Duodenal mucosa (tissue), 2 donors: ENCODE measurements around the gene TRMT11.

Source experiments
- H3K27ac ChIP-seq: one replicate; pipeline ENCODE4 v1.7.0; 2013; ENCODE audit warnings: low read depth, low read length
- H3K27me3 ChIP-seq, 2 donors: one replicate each; pipeline ENCODE4 v1.7.0; 2013; ENCODE audit warnings: low read length in 2 of 2, control low read depth in 1 of 2; ENCODE audit not compliant: insufficient read depth in 2 of 2, control insufficient read depth in 1 of 2
- H3K36me3 ChIP-seq, 2 donors: one replicate each; pipeline ENCODE4 v1.7.0; 2013; ENCODE audit warnings: low read length in 2 of 2, control low read depth in 1 of 2; ENCODE audit not compliant: insufficient read depth in 2 of 2, control insufficient read depth in 1 of 2
- H3K4me1 ChIP-seq, 2 donors: one replicate each; pipeline ENCODE4 v1.7.0; 2013; ENCODE audit warnings: low read length in 2 of 2, control low read depth in 1 of 2; ENCODE audit not compliant: insufficient read depth in 2 of 2, control insufficient read depth in 1 of 2
- H3K4me3 ChIP-seq, 2 donors: one replicate each; pipeline ENCODE4 v1.7.0; 2013; ENCODE audit warnings: low read length in 2 of 2, low read depth in 1 of 2
- H3K9ac ChIP-seq, 2 donors: one replicate each; pipeline ENCODE4 v1.7.0; 2013; ENCODE audit warnings: low read length in 2 of 2, low read depth in 1 of 2
- H3K9me3 ChIP-seq, 2 donors: one replicate each; pipeline ENCODE4 v1.7.0; 2013; ENCODE audit warnings: low read length in 2 of 2, control low read depth in 1 of 2; ENCODE audit not compliant: control insufficient read depth in 1 of 2

Gene TRMT11

DNA sequence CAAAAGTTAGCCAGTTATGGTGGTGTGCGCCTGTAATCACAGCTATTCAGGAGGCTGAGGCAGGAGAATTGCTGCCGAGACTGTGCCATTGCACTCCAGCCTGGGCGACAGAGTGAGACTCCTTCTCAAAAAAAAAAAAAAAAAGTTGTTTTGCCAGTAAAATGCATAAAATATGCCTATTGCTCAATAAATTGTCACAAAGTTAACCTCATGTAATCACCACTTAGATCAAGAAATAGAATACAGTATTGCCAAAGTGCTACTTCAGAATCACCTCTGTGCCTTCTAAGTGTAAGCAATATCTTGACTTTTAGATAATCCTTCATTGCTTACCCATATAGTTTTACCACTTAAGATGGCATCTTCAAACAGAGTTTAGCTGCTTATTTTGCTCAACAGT lies 80.7 kb downstream of the TRMT11 start:
- no peaks in the 10 kb centered on the region for H3K27me3 ChIP-seq
- no peaks in the 10 kb centered on the region for H3K36me3 ChIP-seq
- H3K4me3 ChIP-seq, result no peak overlapping the region

DNA sequence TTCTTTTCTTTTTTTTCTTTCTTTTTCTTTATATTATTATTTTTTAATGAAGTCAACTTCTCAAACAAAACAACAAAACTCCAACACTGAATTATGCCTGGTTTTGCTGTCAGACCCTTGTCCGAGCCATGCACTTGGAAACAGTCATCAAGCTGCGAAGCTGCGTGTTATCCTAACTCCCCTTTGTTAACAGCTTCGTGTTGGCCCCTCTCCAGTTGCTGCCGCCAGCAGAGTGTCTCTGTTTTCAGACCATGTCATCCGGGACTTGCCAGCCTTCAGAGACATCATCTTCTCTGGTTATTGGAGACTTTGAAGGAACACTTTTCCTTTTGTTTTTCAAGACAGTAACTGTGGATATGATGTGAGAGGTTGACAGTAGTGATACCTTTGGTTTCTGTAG lies 83.1 kb downstream of the TRMT11 start:
- H3K36me3 ChIP-seq, result no peaks in the 10 kb centered on the region
- H3K9me3 ChIP-seq, result no peaks in the 10 kb centered on the region
- H3K4me1 ChIP-seq, result peaks cover 0 to 6% of the 10 kb centered on the region in 2 donors
- no peak overlapping the region for H3K9ac ChIP-seq
- H3K4me3 ChIP-seq, result no peak overlapping the region
- no peak overlapping the region for H3K27ac ChIP-seq
- H3K27me3 ChIP-seq, result no peaks in the 10 kb centered on the region

More for the DNA sequence above, 80.7 kb downstream of the TRMT11 start:
- Histone ChIP-seq H3K4me1 (peaks cover 4 to 16% of the 10 kb centered on the region in 2 donors), H3K27ac (no peak overlapping the region), H3K9ac (no peak overlapping the region), H3K9me3 (no peaks in the 10 kb centered on the region)

GRCh38 chr6:126071000-126071647 lies 84.8 kb downstream of the TRMT11 start:
- H3K4me1 ChIP-seq, result no peaks in the 10 kb centered on the region
- H3K9ac ChIP-seq, result no peak overlapping the region
- H3K27ac ChIP-seq, result no peak overlapping the region
- no peak overlapping the region for H3K4me3 ChIP-seq
- no peaks in the 10 kb centered on the region for H3K9me3 ChIP-seq
- H3K27me3 ChIP-seq, result no peaks in the 10 kb centered on the region
- H3K36me3 ChIP-seq, result no peaks in the 10 kb centered on the region

- no peak overlapping the region for H3K9ac ChIP-seq
- no peak overlapping the region for H3K4me3 ChIP-seq
- H3K27ac ChIP-seq, result no peak overlapping the region
- no peaks in the 10 kb centered on the region for H3K9me3 ChIP-seq
- H3K36me3 ChIP-seq, result no peaks in the 10 kb centered on the region
- no peaks in the 10 kb centered on the region for H3K4me1 ChIP-seq
- no peaks in the 10 kb centered on the region for H3K27me3 ChIP-seq
Observed at GRCh38 chr6:126072172-126072571, 85.8 kb downstream of the TRMT11 start.

- Histone ChIP-seq H3K27ac (no peak overlapping the region), H3K9me3 (no peaks in the 10 kb centered on the region), H3K27me3 (no peaks in the 10 kb centered on the region), H3K9ac (no peak overlapping the region), H3K36me3 (no peaks in the 10 kb centered on the region), H3K4me3 (no peak overlapping the region), H3K4me1 (no peaks in the 10 kb centered on the region)
Observed at GRCh38 chr6:126072834-126073233, 86.5 kb downstream of the TRMT11 start.

GRCh38 chr6:126075335-126076071 lies 89.2 kb downstream of the TRMT11 start:
- Histone ChIP-seq H3K9ac (no peak overlapping the region), H3K27ac (no peak overlapping the region), H3K27me3 (no peaks in the 10 kb centered on the region), H3K4me1 (no peaks in the 10 kb centered on the region), H3K4me3 (no peak overlapping the region), H3K9me3 (no peaks in the 10 kb centered on the region), H3K36me3 (peaks cover 0 to 4% of the 10 kb centered on the region in 2 donors)

GRCh38 chr6:126076992-126077664 lies 90.8 kb downstream of the TRMT11 start:
- Histone ChIP-seq H3K27ac (no peak overlapping the region), H3K9me3 (no peaks in the 10 kb centered on the region), H3K4me1 (no peaks in the 10 kb centered on the region), H3K4me3 (no peak overlapping the region), H3K36me3 (peaks cover 0 to 4% of the 10 kb centered on the region in 2 donors), H3K27me3 (no peaks in the 10 kb centered on the region), H3K9ac (no peak overlapping the region)

GRCh38 chr6:126077810-126078776 lies 91.8 kb downstream of the TRMT11 start:
- Histone ChIP-seq H3K9me3 (no peaks in the 10 kb centered on the region), H3K4me1 (no peaks in the 10 kb centered on the region), H3K36me3 (peaks cover 0 to 4% of the 10 kb centered on the region in 2 donors), H3K4me3 (no peak overlapping the region), H3K27me3 (no peaks in the 10 kb centered on the region), H3K27ac (no peak overlapping the region), H3K9ac (no peak overlapping the region)

DNA sequence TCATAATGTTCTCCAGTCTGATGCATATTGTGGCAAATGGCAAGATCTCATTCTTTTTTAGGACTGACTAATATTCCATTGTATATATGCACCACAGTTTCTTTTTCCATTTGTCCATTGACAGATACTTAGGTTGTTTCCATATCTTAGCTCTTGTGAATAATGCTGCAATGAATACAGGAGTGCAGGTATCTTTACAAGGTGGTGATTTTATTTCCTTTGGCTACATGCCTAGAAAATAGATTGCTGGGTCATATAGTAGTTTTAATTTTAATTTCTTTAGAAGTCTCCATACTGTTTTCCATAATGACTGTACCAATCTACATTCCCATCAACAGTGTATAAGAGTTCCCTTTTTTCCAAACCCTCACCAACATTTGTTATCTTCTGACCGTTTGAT lies 97.5 kb downstream of the TRMT11 start:
- Histone ChIP-seq H3K4me3 (no peak overlapping the region), H3K27ac (no peak overlapping the region), H3K9ac (no peak overlapping the region), H3K9me3 (no peaks in the 10 kb centered on the region), H3K27me3 (no peaks in the 10 kb centered on the region), H3K4me1 (no peaks in the 10 kb centered on the region), H3K36me3 (no peaks in the 10 kb centered on the region)
